Endodermal cell (in vitro differentiated cells): ENCODE data around the gene IFITM1. TPM values are rescaled to one million over a fixed set of nuclear protein-coding genes. Genes with fewer than 3 reads are reported as not detected.
A peak's percentile ranks its signal among the peaks of the same experiment; 100 is the strongest.

ENCODE experiments used
- DNase-seq: peaks from one replicate; pipeline ENCODE4 v3.0.0-alpha.2; 2017
- H3K27ac ChIP-seq: 2 replicates; pipeline ENCODE4 v1.5.1; 2013; ENCODE audit warnings: mild to moderate bottlenecking, low read depth, low read length, moderate library complexity
- H3K27me3 ChIP-seq: 2 replicates; pipeline ENCODE4 v1.6.1; 2013; ENCODE audit warnings: mild to moderate bottlenecking, low read length, moderate library complexity; ENCODE audit not compliant: insufficient read depth, control insufficient read depth, poor library complexity, severe bottlenecking
- H3K36me3 ChIP-seq: 2 replicates; pipeline ENCODE4 v1.7.0; 2013; ENCODE audit warnings: mild to moderate bottlenecking, low read length, moderate library complexity; ENCODE audit not compliant: control insufficient read depth, insufficient read depth
- H3K4me1 ChIP-seq: one replicate; pipeline ENCODE4 v1.7.0; 2013; ENCODE audit warnings: low read length; ENCODE audit not compliant: control insufficient read depth, insufficient read depth
- H3K4me3 ChIP-seq: 2 replicates; pipeline ENCODE4 v1.5.1; 2013; ENCODE audit warnings: mild to moderate bottlenecking, low read length, moderate library complexity
- H3K9ac ChIP-seq: 2 replicates; pipeline ENCODE4 v1.6.1; 2013; ENCODE audit warnings: mild to moderate bottlenecking, low read length, moderate library complexity; ENCODE audit not compliant: poor library complexity, severe bottlenecking; ENCODE audit errors: extremely low read depth
- H3K9me3 ChIP-seq: 2 replicates; pipeline ENCODE4 v1.6.1; 2013; ENCODE audit warnings: mild to moderate bottlenecking, low read length, moderate library complexity; ENCODE audit not compliant: control insufficient read depth
- H3K27ac Mint-ChIP-seq: 2 replicates; pipeline ENCODE4 v1.8.0; 2020; ENCODE audit warnings: mixed read lengths
- H3K27me3 Mint-ChIP-seq: 2 replicates; pipeline ENCODE4 v1.8.0; 2021; ENCODE audit warnings: mild to moderate bottlenecking, mixed read lengths; ENCODE audit not compliant: insufficient read depth
- H3K36me3 Mint-ChIP-seq: 2 replicates; pipeline ENCODE4 v1.8.0; 2020; ENCODE audit warnings: low read depth, mixed read lengths
- H3K4me1 Mint-ChIP-seq: 2 replicates; pipeline ENCODE4 v1.8.0; 2020; ENCODE audit warnings: mixed read lengths
- H3K4me3 Mint-ChIP-seq: 2 replicates; pipeline ENCODE4 v1.8.0; 2020; ENCODE audit warnings: mild to moderate bottlenecking, moderate library complexity, mixed read lengths
- H3K9me3 Mint-ChIP-seq: 2 replicates; pipeline ENCODE4 v1.8.0; 2020; ENCODE audit warnings: mild to moderate bottlenecking, mixed read lengths
- WGBS, 2 experiments: methylation state at CpG; one replicate each; pipeline versions ENCODE4 v1.1.5 to v1.1.7; 2013; ENCODE audit warnings: missing lambda C conversion rate in 2 of 2, mixed read lengths in 1 of 2; ENCODE audit not compliant: insufficient coverage in 1 of 2, insufficient read length in 1 of 2; 5-methylcytosine and 5-hydroxymethylcytosine counted together
- total RNA-seq, 2 donors: library from RNA; stranded (reverse); fragmentation: NEBNext Ultra II Directional in 1 of 2; extraction: Animal tissue kit (Norgen Biotek cat#: 25700) in 1 of 2; gene quantifications; 2 replicates in 1 of 2; 3 replicates in 1 of 2; pipeline ENCODE4 v1.2.1, GENCODE V29; 2021
- TF ChIP-seq, protein P1 (sequence below): fragments of 200-600 bp; sonication (generic); conservative IDR thresholded peaks from 2 replicates; pipeline ENCODE4 v1.5.0; 2021; ENCODE audit warnings: antibody characterized with exemption, mild to moderate bottlenecking

IFITM1 gene
- total RNA-seq, 2 donors from 2014 or later: 211 to 558 TPM

DNA sequence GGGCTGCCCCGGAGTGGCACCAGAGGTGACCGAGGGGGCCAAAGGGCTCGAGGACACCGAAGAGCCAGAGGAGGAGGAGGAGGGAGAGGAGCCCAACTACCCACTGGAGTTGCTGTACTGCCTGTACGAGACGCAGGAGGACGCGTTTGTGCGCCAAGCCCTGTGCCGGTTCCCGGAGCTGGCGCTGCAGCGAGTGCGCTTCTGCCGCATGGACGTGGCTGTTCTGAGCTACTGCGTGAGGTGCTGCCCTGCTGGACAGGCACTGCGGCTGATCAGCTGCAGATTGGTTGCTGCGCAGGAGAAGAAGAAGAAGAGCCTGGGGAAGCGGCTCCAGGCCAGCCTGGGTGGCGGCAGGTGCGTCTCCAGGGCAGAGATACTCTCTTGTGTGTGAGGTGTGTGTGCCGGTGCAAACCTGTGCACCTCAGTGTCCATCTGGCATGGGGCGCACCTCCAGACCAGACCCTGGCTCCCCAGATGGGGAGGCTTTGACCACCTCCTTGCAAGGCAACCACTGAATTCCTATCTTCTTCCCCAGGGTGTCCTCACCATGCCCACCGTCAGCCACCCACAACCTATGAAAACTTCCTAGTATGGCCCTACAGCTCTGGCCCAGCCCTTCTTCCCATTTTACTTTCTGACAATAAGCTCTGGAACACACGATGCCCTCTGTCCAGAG, 32.2 kb upstream of the IFITM1 start:
- no peaks in the 10 kb centered on the region for H3K9me3 Mint-ChIP-seq
- H3K27me3 ChIP-seq: peaks cover 46% of the 10 kb centered on the region
- no peaks in the 10 kb centered on the region for H3K9me3 ChIP-seq
- H3K4me1 ChIP-seq: no peaks in the 10 kb centered on the region
- no peak overlapping the region for H3K27ac Mint-ChIP-seq
- H3K27ac ChIP-seq: no peak overlapping the region
- peaks cover 57% of the 10 kb centered on the region for H3K27me3 Mint-ChIP-seq
- H3K4me3 ChIP-seq: no peak overlapping the region
- H3K36me3 ChIP-seq: no peaks in the 10 kb centered on the region
- TF ChIP-seq, protein P1, sequence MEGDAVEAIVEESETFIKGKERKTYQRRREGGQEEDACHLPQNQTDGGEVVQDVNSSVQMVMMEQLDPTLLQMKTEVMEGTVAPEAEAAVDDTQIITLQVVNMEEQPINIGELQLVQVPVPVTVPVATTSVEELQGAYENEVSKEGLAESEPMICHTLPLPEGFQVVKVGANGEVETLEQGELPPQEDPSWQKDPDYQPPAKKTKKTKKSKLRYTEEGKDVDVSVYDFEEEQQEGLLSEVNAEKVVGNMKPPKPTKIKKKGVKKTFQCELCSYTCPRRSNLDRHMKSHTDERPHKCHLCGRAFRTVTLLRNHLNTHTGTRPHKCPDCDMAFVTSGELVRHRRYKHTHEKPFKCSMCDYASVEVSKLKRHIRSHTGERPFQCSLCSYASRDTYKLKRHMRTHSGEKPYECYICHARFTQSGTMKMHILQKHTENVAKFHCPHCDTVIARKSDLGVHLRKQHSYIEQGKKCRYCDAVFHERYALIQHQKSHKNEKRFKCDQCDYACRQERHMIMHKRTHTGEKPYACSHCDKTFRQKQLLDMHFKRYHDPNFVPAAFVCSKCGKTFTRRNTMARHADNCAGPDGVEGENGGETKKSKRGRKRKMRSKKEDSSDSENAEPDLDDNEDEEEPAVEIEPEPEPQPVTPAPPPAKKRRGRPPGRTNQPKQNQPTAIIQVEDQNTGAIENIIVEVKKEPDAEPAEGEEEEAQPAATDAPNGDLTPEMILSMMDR: no peak
- H3K4me1 Mint-ChIP-seq: no peaks in the 10 kb centered on the region
- H3K4me3 Mint-ChIP-seq: no peak overlapping the region
- no peak overlapping the region for H3K9ac ChIP-seq
- DNase-seq: no peak
- WGBS, 2 experiments: 90 to 94% methylated on average over 26 of the region's 26 CpGs
- H3K36me3 Mint-ChIP-seq: no peaks in the 10 kb centered on the region

- H3K36me3 ChIP-seq: no peaks in the 10 kb centered on the region
- H3K4me3 ChIP-seq: no peak overlapping the region
- no peaks in the 10 kb centered on the region for H3K9me3 ChIP-seq
- Mint-ChIP-seq H3K4me3 (no peak overlapping the region), H3K36me3 (no peaks in the 10 kb centered on the region), H3K27me3 (peaks cover 62% of the 10 kb centered on the region), H3K4me1 (peaks cover 3% of the 10 kb centered on the region), H3K9me3 (no peaks in the 10 kb centered on the region), H3K27ac (no peak overlapping the region)
- no peak overlapping the region for H3K9ac ChIP-seq
- no peak overlapping the region for H3K27ac ChIP-seq
- no peaks in the 10 kb centered on the region for H3K4me1 ChIP-seq
- DNase-seq: peak; percentile 44
- TF ChIP-seq, protein P1: no peak
- peaks cover 50% of the 10 kb centered on the region for H3K27me3 ChIP-seq
- 84% methylated on average over 4 of the region's 4 CpGs; no CpG with 5 or more reads in 1 of the 2 experiments for WGBS, 2 experiments
Observed at GRCh38 chr11:282171-282570, 31.7 kb upstream of the IFITM1 start.

- Mint-ChIP-seq H3K36me3 (no peaks in the 10 kb centered on the region), H3K4me1 (peaks cover 3% of the 10 kb centered on the region), H3K4me3 (no peak overlapping the region), H3K9me3 (no peaks in the 10 kb centered on the region), H3K27me3 (peaks cover 65% of the 10 kb centered on the region), H3K27ac (no peak overlapping the region)
- TF ChIP-seq, protein P1: no peak
- Histone ChIP-seq H3K9ac (no peak overlapping the region), H3K36me3 (no peaks in the 10 kb centered on the region), H3K27me3 (peaks cover 56% of the 10 kb centered on the region), H3K4me1 (no peaks in the 10 kb centered on the region), H3K27ac (no peak overlapping the region), H3K4me3 (no peak overlapping the region), H3K9me3 (no peaks in the 10 kb centered on the region)
- DNase-seq: peak; percentile 40
- 89 to 91% methylated on average over 8 to 10 of the region's 13 CpGs for WGBS, 2 experiments
Observed at GRCh38 chr11:282630-283360, 31.0 kb upstream of the IFITM1 start.
